Stimulated activated CD8-positive, alpha-beta memory T cell treated with anti-CD3 and anti-CD28 coated beads, Interleukin-7, amount 100 ng/mL, for 4 hours (primary cell): ENCODE measurements around the gene CMSS1.

Experiments
- DNase-seq, 2 donors: peaks; one replicate each; pipeline ENCODE4 v3.0.0-alpha.2; 2020; ENCODE audit warnings: low read depth in 2 of 2

The CMSS1 gene

DNA sequence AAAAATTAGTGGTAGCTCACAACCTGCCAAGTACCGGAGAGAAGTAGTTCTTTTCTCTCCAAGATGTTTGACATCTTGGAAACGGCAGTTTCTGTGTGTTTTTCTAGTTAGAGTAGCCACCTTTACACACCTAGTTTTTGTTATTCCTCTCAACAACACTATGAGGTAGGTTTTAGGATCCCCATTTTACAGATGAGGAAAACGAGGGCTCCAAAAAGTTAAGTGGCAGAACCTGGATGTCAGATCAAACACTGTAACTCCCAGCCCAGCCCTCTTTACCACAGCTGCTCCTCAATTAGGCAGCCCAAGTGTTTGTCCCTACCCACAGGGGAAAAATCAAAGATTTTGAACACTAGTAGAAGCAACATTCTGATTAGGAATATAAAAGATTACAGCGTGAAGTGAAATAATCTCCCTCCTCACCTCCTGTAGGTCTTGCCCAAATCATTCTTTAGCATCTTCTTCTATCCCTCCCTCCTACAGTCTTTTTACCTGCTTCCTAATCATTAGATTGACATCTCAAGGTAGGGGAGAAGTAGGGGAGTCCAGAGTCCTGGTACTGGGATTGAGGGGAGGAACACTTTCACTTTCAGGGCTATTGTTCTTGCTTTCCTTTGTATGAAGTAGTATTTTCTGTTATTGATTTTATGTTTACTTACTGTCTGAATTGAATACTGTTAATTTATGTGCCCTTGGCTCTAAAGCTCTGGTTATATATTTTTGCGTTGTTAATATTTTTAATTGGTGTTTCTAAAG is 142.6 kb downstream of the CMSS1 start:
- no peak for DNase-seq

DNA sequence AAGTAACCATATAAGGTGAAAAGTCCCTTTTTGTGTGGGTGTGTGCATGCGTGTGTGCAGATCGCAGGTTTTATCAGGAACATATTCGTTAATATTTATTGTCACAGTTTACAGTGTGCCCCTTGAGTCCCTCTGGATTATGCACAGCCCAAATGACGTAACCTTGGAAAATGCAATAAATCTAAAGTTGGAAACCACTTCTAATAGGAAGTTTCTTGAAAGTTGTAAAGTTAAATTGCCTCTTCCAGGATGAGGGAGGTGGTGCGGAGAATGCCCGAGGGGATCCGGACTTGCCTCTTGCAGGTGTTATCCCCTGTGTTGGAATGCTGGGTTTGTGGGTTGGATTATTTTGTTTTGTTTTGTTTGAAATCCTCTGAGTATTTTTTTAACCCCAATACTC is 143.3 kb downstream of the CMSS1 start:
- no peak for DNase-seq

DNA sequence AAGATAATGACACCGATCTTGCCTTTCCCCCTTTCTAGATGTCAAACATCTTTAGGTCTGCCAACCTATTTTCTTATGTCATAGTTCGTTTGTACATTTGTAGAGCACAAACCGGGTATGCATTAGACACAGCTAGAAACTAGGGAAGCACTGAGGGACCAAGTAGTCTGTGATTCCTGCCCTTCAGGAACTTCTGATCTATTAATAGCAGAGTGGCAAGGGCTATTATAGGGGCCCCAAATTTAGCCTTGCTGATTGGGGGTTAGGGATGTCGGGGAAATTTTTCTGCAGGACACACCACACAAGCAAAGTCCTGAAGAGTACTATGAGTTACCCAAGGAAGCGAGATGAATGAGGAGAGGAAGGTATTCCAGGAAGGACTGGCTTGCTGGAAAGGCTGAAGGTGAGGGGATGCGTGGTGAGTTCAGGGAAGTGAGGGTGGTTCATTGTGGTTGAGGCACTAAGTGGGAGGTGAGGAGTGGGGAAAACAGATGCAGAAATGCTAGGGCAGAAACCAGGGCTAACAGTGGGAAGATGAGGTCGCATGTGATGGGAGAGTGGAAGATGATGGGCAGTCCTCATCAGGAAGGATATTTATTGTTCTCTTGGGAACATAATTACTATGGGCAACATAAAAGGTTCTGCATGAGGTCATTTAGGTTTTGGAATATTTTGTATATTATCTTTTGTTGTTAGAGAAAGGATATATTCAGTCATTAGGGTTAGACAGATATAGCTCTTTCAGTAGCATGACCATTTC is 144.3 kb downstream of the CMSS1 start:
- no peak for DNase-seq

DNA sequence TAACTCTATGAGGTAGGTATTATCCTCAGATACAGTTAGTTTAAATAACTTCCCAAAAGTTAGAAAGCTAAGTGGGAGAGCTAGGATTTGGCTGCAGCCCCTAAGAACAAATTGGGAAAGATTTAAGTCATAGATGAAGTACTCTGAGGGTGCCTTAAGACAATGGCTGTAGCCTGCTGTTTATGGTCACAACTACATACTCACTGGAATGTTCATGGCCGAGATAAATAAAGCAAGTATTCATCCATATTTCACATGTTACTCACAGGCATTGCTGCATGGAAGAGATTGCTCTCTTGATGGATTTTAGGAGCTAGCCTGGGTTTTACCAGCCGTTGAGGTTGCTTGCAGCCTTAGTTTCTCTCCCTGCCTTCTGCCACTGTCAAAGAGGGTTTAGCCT is 145.0 kb downstream of the CMSS1 start:
- DNase-seq = no peak

DNA sequence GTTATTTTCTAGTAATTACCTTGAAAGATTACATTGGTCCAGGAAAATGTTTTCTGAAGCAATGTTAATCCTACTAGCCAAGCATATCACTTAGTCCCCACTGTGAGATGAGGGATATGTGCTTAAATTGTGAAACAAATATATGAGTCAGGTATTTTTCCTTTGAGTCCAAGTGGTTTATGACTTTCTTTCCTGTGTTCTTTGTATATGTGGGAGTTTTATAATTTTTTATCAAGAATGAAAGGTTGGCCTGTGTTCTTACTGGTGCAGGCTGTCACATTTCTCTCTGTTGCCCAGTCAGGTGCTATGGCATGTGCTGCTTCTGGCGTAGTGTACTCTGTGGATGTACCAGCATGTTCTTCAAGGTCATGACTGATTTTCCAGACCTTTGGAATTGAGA is 147.4 kb downstream of the CMSS1 start:
- no peak for DNase-seq

DNA sequence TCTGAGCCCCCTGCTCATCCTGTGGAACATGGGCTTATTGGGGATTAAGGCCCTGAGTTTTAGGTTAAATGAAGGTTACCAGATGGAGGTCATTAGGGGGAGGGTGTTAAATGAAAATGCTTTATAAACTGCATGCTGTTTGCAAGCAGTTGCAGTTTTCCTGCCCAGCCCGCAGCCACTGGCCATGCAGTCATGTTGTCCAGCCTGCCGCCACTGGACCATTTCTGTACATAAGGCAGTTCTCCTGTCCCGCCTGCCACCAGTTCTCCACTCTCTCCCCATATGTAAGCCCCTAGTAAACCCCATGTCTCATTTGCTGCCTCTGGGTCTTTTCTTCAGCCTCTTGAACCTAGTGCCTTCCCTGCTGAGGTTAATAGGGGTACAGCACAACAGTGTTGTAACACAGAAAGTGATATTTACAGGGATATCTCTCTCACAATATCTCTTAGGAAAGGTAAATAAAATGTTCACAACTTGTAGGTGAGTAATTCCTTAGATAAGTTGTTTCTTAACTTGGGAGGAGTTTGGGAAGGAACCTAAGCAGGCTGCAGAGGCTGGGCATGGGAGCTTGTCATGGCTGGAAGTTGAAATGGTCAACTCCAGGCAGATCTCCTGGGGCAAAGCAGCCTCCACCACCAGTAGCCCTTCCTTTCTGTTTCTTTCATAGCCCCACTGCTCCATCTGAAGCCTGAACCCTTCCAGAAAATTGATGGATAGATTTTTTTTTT is 148.2 kb downstream of the CMSS1 start:
- DNase-seq = no peak

DNA sequence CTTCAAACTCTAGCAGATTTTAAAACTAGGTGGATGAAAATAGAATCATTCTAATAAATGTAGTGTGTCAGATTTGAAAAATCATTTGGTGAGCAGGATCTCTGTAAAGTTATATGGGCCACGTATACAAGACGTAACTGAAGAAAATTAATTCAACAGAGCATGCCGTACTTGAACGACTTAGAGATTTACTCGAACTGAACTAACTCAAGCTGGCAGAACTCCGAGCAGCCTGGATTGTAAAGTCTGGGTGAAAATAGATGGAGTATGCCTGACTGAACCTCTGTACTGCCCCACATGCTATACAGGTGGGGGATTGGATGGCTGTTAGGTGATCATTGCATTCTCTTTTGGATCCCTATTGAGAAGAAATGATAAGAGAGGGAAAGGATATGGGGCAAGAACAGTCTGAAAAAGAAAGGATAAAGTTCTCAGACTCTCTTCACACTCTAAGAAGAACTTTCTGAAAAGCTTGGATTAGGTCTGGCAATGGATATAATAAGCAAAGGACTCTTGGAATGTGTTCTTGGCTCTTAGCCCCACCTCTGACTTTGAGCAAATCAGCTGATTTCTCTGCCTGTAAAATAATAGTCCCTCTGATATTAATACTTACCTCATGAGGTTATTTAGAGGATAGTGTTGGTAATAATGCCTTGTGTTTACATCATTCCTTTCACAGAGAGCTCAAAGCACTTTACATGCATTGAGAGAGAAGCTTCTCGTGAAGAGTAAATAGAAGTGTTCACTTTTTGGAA is 149.2 kb downstream of the CMSS1 start:
- no peak for DNase-seq

DNA sequence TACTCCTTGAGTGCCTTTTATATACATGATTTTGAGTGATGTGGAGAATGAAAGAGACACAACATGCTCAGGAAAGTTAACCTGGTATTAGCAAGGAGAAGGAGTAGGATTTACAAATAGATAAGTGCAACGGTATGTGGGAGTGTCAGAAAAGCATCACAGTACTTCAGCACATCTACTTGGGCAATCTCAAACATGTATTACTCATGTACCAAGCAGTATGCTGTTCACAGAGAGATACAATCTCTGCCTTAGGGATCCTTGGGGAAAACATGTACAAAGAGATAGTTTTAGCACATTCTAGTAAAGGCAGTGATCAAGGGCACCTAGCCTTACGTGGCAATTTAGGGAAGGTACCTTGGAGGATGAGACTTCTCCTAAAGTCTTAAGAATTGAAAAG is 150.1 kb downstream of the CMSS1 start:
- no peak for DNase-seq

DNA sequence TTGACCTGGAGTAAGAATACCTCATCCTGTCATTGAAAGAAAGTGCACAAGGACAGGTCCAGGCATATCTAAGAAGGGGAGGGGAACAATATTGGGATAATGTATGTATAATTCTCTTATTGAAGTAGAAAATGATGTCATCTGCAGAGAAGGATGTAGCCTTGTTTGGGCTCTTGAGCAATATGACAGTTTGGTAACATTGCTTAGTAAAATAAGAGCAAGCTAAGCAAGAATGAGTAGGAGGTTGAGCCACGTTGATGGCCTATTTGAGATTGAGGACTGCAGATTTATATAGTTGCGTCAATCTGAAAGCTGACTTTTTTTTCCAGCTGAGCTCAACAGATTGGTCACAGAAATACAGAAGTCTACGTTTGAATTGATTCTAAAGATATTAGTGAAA is 151.5 kb downstream of the CMSS1 start:
- DNase-seq = no peak

DNA sequence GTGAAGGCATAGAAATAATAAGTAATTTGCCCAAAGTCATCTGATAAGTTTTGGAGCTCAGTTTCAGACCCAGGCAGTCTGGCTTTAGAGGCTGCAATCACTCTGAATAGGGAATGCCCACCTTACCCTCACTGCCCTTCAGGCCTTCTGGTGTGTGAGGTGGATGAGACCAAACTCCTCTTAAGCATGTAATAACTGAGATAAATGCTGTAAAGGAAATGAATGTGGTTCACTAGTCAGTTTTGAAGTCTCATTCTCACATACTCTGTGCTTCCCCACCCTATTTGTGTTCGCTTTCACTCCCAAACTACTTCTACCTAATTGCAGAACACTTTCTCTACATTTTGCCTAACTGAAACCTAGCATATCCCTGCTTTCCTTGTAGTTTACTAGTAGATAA is 152.5 kb downstream of the CMSS1 start:
- DNase-seq = no peak

DNA sequence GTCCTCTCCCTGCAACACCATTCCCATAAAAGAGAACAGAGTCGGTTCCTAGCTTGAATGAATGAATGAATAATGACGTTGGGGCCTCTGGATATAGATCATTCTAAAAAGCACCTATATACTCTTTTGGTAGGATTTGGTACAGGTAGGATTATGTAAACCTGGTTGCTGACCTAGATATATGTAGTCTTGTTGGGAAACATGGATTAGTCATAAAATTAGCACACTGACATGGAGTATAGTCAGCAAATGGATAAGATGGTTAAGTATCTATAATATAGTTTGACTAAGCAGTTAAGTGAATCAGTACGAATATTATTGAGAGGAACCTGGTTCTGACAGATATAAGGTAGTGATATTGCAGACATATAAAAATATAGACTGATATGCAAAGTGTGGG is 154.1 kb downstream of the CMSS1 start:
- DNase-seq = no peak

DNA sequence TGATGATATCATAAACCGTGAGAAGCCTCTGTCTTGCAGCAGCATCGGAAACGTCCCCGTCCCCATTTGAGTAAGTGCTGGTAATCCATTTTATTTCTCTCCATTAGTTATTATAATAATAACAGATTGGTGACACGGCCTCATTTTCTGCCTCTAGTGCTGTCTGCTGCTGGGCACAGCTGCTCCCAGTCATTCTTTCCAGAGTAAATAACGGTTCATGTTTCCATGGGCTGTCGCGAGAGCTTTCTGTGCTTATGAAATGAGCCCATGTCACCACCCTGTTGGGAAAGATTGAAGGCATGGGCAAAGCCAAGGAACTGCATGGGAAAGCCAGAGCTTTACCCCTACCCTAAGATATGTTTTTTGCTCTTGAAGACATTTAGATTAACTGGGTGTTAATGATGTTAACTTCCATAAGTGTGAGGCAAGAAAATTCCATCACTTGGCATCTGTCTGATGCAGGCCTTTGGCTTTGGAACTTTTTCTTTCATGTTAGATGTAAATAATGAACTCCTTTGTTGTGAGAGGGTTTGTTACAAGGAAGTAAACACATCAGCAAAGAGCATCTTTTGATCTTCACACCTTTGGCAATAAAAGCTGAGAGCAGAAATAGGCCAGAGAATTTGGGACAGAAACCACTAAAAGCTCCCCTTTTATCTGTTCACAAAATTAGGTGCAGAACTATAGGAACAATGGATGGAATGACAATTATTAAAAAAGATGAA is 154.9 kb downstream of the CMSS1 start:
- DNase-seq = no peak

DNA sequence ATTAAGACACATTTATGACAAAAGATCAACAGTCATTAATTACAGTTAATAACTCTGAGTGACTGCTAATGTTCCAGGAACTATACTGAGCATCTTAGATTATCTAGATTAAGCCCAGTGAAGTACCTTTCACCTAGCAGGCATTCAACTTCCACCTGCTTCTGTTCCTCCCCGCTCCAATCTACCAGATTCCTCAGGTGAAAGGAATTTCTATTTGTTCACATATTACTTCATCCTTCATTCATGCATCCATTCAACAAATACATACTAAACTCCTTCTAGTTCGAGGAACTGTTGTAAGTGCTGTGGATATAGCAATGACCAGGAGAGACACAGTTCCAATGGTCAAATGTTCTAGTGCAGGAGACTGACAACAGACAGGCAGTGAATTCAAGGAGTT is 157.3 kb downstream of the CMSS1 start:
- no peak for DNase-seq

DNA sequence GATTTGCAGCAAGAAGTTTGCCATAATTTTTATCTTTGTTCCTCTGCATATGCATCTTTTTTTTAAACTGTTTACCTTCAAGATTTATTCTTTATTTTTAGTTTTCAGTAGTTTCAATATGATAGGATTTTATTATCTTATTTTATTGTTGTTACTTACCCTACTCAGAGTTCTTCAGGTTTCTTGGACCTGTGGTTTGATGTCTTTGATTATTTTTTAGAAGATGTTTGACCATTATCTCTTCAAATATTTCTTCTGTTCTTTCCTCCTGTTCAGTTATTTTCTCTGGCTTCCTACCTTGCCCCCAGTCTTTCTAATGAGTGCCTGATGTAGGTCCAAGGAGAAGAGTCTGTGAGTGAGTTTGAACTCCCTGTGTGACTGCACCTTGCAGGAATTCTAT is 158.9 kb downstream of the CMSS1 start:
- DNase-seq = no peak

DNA sequence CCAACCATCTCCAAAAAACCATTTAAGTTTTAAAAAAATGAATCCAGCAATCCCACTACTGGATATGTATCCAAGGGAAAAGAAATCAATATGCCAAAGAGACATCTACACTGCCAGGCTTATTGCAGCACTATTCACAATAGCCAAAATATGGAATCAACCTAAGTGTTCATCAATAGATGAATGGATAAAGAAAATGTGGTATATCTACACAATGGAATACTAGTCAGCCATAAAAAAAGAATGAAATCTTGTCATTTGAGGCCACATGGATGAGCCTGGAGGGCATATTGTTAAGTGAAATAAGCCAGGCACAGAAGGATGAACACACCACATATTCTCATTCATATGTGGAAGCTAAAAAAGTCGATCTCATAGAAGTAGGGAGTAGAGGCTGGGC is 160.6 kb downstream of the CMSS1 start:
- no peak for DNase-seq

DNA sequence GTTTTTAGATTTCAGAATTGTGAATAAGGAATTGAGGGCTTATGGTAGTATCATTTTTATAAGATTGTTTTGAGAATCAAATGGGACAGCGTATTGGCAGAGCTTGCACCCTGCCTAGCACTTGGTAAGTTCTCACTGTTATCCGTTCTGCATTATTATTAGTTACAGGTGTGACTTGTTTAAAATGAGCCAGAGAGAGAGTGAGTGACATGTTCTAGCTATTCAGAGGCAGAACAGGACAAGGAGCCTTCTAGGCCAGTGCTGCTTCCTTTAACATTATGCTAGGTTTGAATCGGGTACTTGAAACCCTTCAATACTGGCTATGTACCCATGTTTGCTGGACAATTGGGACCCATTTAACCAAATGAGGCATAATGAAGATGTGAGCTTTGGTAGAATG is 162.9 kb downstream of the CMSS1 start:
- DNase-seq = no peak

DNA sequence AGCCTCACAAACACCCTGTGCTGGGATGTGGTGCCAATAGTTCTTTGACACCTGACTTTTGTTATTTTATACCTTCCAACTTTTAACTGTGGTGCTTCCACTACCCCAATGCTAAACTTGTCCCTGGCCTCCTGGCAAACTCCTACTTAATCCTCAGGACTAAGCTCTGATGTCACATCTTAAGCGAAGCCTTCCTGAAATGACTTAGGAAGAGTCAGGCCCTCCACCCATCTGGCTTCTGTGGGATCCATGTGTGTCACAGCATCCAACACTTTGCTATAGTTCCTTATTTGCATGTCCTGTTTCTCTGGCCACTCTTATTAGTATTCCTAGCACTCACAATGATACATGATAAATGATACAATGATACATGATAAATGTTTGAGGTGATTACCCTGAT is 163.5 kb downstream of the CMSS1 start:
- no peak for DNase-seq

DNA sequence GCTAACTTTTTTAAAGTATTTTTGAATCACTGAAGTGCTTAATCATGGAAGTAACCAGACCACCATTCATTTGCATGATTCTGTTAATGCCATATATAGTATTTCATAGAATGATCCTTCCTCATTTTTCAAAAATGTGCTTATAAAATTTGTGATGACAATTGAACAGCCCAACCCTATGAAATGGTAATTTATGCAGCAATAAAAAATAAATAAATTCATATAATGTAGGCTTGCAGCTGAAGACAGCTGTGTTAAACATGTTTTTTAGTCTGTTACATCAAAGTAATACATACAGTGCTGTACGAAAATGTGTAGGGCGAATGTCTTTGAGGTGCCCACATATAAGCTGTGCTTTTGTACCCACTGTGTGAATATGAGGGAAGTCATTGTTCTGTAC is 165.0 kb downstream of the CMSS1 start:
- DNase-seq = no peak

DNA sequence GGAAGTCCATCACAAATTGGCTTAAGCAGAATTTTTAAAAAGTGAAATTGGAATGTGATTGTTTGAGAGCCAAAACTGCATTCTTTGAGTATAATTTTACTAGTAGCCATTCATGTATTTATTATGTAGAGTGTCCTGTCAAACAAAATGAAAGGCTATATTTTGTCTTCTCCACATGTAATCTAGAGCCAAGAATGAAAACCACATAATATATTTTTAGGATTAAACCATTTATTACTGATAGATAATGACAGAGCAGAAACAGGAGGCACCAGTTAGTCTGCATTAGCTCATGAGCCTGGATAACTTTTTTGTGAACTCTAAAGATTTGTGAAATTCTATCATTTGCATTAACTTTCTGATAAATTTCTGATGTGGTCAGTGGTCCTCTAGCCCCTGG is 166.5 kb downstream of the CMSS1 start:
- no peak for DNase-seq

DNA sequence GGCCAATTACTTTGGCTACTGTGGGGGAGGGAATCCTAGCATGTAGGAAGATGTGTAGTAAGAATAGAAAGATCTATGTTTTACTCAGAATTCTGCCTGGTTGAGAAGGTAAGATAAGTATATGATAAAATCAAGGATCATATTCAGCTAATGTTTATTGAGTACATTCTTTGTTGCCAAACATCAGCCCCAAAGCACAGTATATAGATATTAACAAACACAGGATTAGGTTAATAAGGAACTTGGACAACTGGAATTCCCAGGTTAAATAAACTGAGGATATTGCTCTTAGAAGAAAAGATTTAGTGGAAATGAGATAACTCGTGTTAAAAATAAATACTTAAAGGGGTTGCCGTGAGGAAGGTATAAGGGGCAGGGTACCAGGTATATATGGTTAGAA is 167.0 kb downstream of the CMSS1 start:
- DNase-seq = no peak

DNA sequence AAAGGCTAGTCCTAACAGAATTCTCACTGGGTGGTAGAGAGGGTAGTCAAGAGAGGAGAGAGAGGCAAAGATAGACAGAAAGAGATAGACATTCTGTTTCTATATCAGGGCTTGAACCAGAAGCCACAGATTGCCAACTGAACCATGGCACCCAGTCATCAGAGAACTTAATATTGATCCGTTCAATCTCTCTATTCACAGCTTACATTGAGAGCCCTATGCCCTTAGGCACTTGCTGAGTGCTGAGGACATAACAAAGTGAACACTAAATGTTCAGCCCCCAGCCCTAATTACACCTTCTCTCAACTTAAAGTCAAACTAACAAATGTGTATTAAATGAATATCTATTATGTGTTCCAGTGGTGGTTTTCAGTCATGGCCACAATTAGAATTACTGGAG is 172.5 kb downstream of the CMSS1 start:
- DNase-seq = no peak

DNA sequence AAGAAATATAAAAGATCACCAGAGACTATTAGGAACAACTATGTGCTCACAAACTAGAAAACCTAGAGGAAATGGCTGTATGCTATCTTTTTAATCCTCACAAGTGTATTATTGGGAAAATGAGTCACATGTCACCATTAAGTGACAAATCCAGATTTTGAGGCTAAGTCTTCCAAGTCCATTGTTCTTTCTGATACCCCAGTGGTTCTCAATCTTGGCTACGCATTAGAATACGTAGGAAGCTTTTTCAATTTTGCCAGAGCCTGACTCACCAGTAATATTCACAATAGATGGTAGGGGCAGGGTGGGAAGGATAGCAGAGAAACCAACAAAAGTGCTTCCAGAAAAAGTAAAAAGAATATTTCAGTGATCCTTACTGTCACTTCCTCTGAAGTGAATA is 179.6 kb downstream of the CMSS1 start:
- no peak for DNase-seq
